Ureter (tissue), 1 donor: ENCODE data around the gene ATP6V0E2. TPM values are rescaled to one million over a fixed set of nuclear protein-coding genes. Genes with fewer than 3 reads are reported as not detected.

Source experiments
- total RNA-seq: library from RNA; stranded (reverse); gene quantifications from one replicate; pipeline ENCODE4 v1.2.4, GENCODE V29; 2023
- donor health status: DM: yes; HTN: yes; CAD: no.

ATP6V0E2 gene
- total RNA-seq, 1 donor from 2014 or later = 15.0 TPM

Other genes starting within 250 kb of the ATP6V0E2 start
- 9.7 TPM for gene ZNF467, start 100.4 kb upstream of the ATP6V0E2 start, total RNA-seq
- gene ZNF862, start 35.6 kb upstream of the ATP6V0E2 start, total RNA-seq = 24.6 TPM